ENCODE measurements around the gene SNX5. TPM values are rescaled to one million over a fixed set of nuclear protein-coding genes. Genes with fewer than 3 reads are reported as not detected.

Gene SNX5
- total RNA-seq, 1 experiment from 2014 or later, result 159 TPM

DNA sequence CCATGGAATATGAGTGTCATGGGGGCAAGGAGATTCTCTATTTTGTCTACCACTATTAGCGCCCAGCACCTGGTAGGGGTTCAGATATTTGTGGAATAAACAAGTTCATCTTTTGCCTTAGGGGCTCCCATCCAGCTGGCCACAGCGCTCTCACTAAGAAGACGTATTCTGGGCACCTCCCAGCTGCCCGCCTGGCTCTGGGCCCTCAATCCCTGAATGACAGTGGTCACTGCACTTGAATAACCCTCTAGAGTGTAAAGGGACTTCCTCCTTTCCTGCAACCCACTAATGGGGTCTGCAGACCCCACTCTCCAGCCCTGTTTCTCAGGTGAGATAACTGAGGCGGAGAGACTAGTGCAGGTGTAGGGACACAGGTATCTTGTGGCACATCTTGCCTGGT lies 36.2 kb downstream of the SNX5 start:
- Histone ChIP-seq H4K20me1 (ENCODE audit: insufficient read depth) (no peaks in the 10 kb centered on the region), H3K4me3 (replicated peaks in 1 of 2; ENCODE audit: low read depth in 1 of 2, low read length in 2 of 2) (no peak overlapping the region), H3K79me2 (ENCODE audit: insufficient read depth, low read length) (no peaks in the 10 kb centered on the region), H3K9ac (ENCODE audit: low read length) (no peak overlapping the region), H3K9me3 (ENCODE audit: control insufficient read depth in 1 of 2, insufficient read depth in 1 of 2, low read depth in 1 of 2, low read length in 2 of 2) (no peaks in the 10 kb centered on the region), H3K4me1 (ENCODE audit: control insufficient read depth in 1 of 2, insufficient read depth in 2 of 2, low read length in 2 of 2) (no peaks in the 10 kb centered on the region), H3K4me2 (ENCODE audit: low read length) (no peak overlapping the region), H3K27ac (ENCODE audit: low read depth, low read length) (no peak overlapping the region), H3K9me2 (ENCODE audit: insufficient read depth) (no peaks in the 10 kb centered on the region), H3K36me3 (ENCODE audit: control insufficient read depth in 1 of 2, insufficient read depth in 2 of 2, low read length in 2 of 2) (no peaks in the 10 kb centered on the region), H2AFZ (ENCODE audit: low read depth, low read length, poor library complexity, severe bottlenecking) (no peak overlapping the region), H3K27me3 (ENCODE audit: insufficient read depth, low read length) (no peaks in the 10 kb centered on the region)
- CTCF ChIA-PET, result no interaction called here
- no peak for DNase-seq (ENCODE audit: low read depth, low spot score)
- RAD21 ChIA-PET (ENCODE audit: low non-redundant PET in 1 of 2, low total read pairs in 2 of 2, uncharacterized antibody in 2 of 2, unreplicated experiment in 2 of 2), result no interaction called here
- intact Hi-C loops (cut with micrococcal nuclease), result no loop called here
- POLR2A ChIA-PET, result no interaction called here
- ATAC-seq, result no peak
- BruUV-seq (replicated peaks), result no TSS peak
- TF ChIP-seq POLR2AphosphoS5 (IDR thresholded peaks at IDR 0.05; ENCODE audit: low read depth, low read length) (no peak), CEBPB (IDR thresholded peaks at IDR 0.05; ENCODE audit: low read depth) (no peak), SRF (IDR thresholded peaks at IDR 0.05; ENCODE audit: low read depth) (no peak), CBX3 (IDR thresholded peaks at IDR 0.05; ENCODE audit: low read depth) (no peak), RAD21 (IDR thresholded peaks at IDR 0.05; ENCODE audit: low read depth) (no peak), ZNF274 (IDR thresholded peaks at IDR 0.05; ENCODE audit: low read depth, low read length) (no peak), SP1 (IDR thresholded peaks at IDR 0.05; ENCODE audit: low read depth) (no peak), FOSL1 (IDR thresholded peaks at IDR 0.05; ENCODE audit: low read depth) (no peak), EGR1 (IDR thresholded peaks at IDR 0.05; ENCODE audit: low read depth) (no peak), POLR2A (IDR thresholded peaks at IDR 0.05; ENCODE audit: borderline replicate concordance, extremely low read depth, insufficient read depth, insufficient read length) (no peak), ELF1 (IDR thresholded peaks at IDR 0.05; ENCODE audit: borderline replicate concordance, low read depth) (no peak)
- TF ChIP-seq, protein P1, sequence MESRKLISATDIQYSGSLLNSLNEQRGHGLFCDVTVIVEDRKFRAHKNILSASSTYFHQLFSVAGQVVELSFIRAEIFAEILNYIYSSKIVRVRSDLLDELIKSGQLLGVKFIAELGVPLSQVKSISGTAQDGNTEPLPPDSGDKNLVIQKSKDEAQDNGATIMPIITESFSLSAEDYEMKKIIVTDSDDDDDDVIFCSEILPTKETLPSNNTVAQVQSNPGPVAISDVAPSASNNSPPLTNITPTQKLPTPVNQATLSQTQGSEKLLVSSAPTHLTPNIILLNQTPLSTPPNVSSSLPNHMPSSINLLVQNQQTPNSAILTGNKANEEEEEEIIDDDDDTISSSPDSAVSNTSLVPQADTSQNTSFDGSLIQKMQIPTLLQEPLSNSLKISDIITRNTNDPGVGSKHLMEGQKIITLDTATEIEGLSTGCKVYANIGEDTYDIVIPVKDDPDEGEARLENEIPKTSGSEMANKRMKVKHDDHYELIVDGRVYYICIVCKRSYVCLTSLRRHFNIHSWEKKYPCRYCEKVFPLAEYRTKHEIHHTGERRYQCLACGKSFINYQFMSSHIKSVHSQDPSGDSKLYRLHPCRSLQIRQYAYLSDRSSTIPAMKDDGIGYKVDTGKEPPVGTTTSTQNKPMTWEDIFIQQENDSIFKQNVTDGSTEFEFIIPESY (IDR thresholded peaks at IDR 0.05; ENCODE audit: extremely low read depth, insufficient replicate concordance, low read length), result no peak
- TF ChIP-seq, protein P2, sequence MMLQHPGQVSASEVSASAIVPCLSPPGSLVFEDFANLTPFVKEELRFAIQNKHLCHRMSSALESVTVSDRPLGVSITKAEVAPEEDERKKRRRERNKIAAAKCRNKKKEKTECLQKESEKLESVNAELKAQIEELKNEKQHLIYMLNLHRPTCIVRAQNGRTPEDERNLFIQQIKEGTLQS (IDR thresholded peaks at IDR 0.05), result no peak

Measured in HCT116 (cell line).